GM23338 (cell line): ENCODE results near the gene ZNF8. TPM values are rescaled to one million over a fixed set of nuclear protein-coding genes. Genes with fewer than 3 reads are reported as not detected.

Experiments
- ATAC-seq: fragments of 200-7000 bp; cut with Tn5 transposase; 3 replicates; pipeline ENCODE4 v1.9.1; 2020
- DNase-seq: peaks from one replicate; pipeline ENCODE4 v3.0.0-alpha.2; 2015; ENCODE audit warnings: low spot score
- H2AFZ ChIP-seq: fragments of 200-600 bp; sonication (generic); 2 replicates; pipeline ENCODE4 v1.8.0; 2016; ENCODE audit warnings: antibody characterized with exemption, mild to moderate bottlenecking, moderate library complexity
- H3F3A ChIP-seq: fragments of 200-600 bp; sonication (generic); replicated peaks from 2 replicates; pipeline ENCODE4 v1.8.0; 2017; ENCODE audit warnings: antibody characterized with exemption, mixed run types, low read depth
- H3K27ac ChIP-seq: fragments of 200-600 bp; sonication (generic); 2 replicates; pipeline ENCODE4 v1.6.1; 2016; ENCODE audit warnings: low read depth
- H3K27me3 ChIP-seq: fragments of 200-600 bp; sonication (generic); 2 replicates; pipeline ENCODE4 v1.8.0; 2016; ENCODE audit warnings: mild to moderate bottlenecking, mixed run types, moderate library complexity; ENCODE audit not compliant: insufficient read depth
- H3K36me3 ChIP-seq: fragments of 200-600 bp; sonication (generic); 2 replicates; pipeline ENCODE4 v1.8.0; 2016; ENCODE audit warnings: mild to moderate bottlenecking; ENCODE audit not compliant: insufficient read depth
- H3K4me1 ChIP-seq: fragments of 200-600 bp; sonication (generic); 2 replicates; pipeline ENCODE4 v1.8.0; 2016; ENCODE audit warnings: mild to moderate bottlenecking, moderate library complexity; ENCODE audit not compliant: insufficient read depth
- H3K4me2 ChIP-seq: fragments of 200-600 bp; sonication (generic); 2 replicates; pipeline ENCODE4 v1.7.1; 2017; ENCODE audit warnings: mixed run types
- H3K4me3 ChIP-seq: fragments of 200-600 bp; sonication (generic); 2 replicates; pipeline ENCODE4 v1.6.1; 2016; ENCODE audit warnings: mixed run types
- H3K79me2 ChIP-seq: fragments of 200-600 bp; sonication (generic); replicated peaks from 2 replicates; pipeline ENCODE4 v1.8.0; 2017; ENCODE audit warnings: mild to moderate bottlenecking; ENCODE audit not compliant: insufficient read depth
- H3K9me2 ChIP-seq: fragments of 200-600 bp; sonication (generic); 2 replicates; pipeline ENCODE4 v1.8.0; 2017; ENCODE audit not compliant: insufficient read depth
- H4K20me1 ChIP-seq: fragments of 200-600 bp; sonication (generic); replicated peaks from 2 replicates; pipeline ENCODE4 v1.8.0; 2017; ENCODE audit warnings: mild to moderate bottlenecking; ENCODE audit not compliant: insufficient read depth
- H3K27ac Mint-ChIP-seq: 2 replicates; pipeline ENCODE4 v1.8.0; 2020; ENCODE audit warnings: inconsistent platforms, mild to moderate bottlenecking, moderate library complexity, mixed read lengths
- H3K27me3 Mint-ChIP-seq: 3 replicates; pipeline ENCODE4 v1.8.0; 2022; ENCODE audit warnings: low read depth, mild to moderate bottlenecking, moderate library complexity, mixed read lengths, inconsistent platforms; ENCODE audit not compliant: insufficient read depth, poor library complexity
- H3K36me3 Mint-ChIP-seq: 3 replicates; pipeline ENCODE4 v1.8.0; 2021; ENCODE audit warnings: low read depth, mild to moderate bottlenecking, inconsistent platforms, moderate library complexity, mixed read lengths
- H3K4me1 Mint-ChIP-seq: 3 replicates; pipeline ENCODE4 v1.8.0; 2020; ENCODE audit warnings: mild to moderate bottlenecking, inconsistent platforms, mixed read lengths
- H3K4me3 Mint-ChIP-seq: 3 replicates; pipeline ENCODE4 v1.8.0; 2021; ENCODE audit warnings: moderate library complexity, mild to moderate bottlenecking, inconsistent platforms, mixed read lengths
- H3K9me3 Mint-ChIP-seq: 3 replicates; pipeline ENCODE4 v1.8.0; 2020; ENCODE audit warnings: moderate library complexity, mild to moderate bottlenecking, inconsistent platforms, mixed read lengths
- CREB1 ChIP-seq: fragments of 250-450 bp; sonication (Bioruptor Pico); IDR thresholded peaks from 2 replicates; pipeline ENCODE4 v1.5.0; 2020; ENCODE audit warnings: low read depth, mild to moderate bottlenecking, moderate library complexity
- CTCF ChIP-seq, 2 experiments: fragments of 200-600 bp in 1 of 2; sonication (generic) in 1 of 2; conservative IDR thresholded peaks; 2 replicates each; pipeline versions ENCODE4 v1.5.1 to v1.6.1; 2016 to 2017; ENCODE audit warnings: antibody characterized with exemption in 2 of 2, low read depth in 2 of 2, mild to moderate bottlenecking in 2 of 2, moderate library complexity in 1 of 2
- ETS1 ChIP-seq: IDR thresholded peaks from 2 replicates; pipeline ENCODE4 v1.6.1; 2016; ENCODE audit warnings: antibody characterized with exemption
- EZH2 ChIP-seq: fragments of 200-600 bp; sonication (generic); IDR thresholded peaks from one replicate; pipeline ENCODE4 v1.8.0; 2017; ENCODE audit warnings: antibody characterized with exemption, mild to moderate bottlenecking, low read depth; ENCODE audit not compliant: unreplicated experiment
- EZH2phosphoT487 ChIP-seq: fragments of 200-600 bp; sonication (generic); IDR thresholded peaks from one replicate; pipeline ENCODE4 v1.8.1; 2018; ENCODE audit warnings: antibody characterized with exemption; ENCODE audit not compliant: unreplicated experiment
- JUNB ChIP-seq: IDR thresholded peaks from one replicate; pipeline ENCODE4 v1.6.1; 2016; ENCODE audit warnings: antibody characterized with exemption; ENCODE audit not compliant: unreplicated experiment
- NANOG ChIP-seq: IDR thresholded peaks from 2 replicates; pipeline ENCODE4 v1.6.1; 2016; ENCODE audit warnings: antibody characterized with exemption, borderline replicate concordance
- POLR2AphosphoS5 ChIP-seq: IDR thresholded peaks from 2 replicates; pipeline ENCODE4 v1.6.1; 2016; ENCODE audit warnings: antibody characterized with exemption, low read depth
- REST ChIP-seq: IDR thresholded peaks from one replicate; pipeline ENCODE4 v1.6.1; 2018; ENCODE audit warnings: antibody characterized with exemption; ENCODE audit not compliant: unreplicated experiment
- STAT1 ChIP-seq: IDR thresholded peaks from one replicate; pipeline ENCODE4 v1.6.1; 2016; ENCODE audit warnings: antibody characterized with exemption; ENCODE audit not compliant: unreplicated experiment
- ZNF114 ChIP-seq: fragments of 250-450 bp; sonication (Bioruptor Pico); IDR thresholded peaks from 2 replicates; pipeline ENCODE4 v1.5.0; 2020; ENCODE audit warnings: mild to moderate bottlenecking, moderate library complexity
- ZNF331 ChIP-seq: fragments of 250-450 bp; sonication (Bioruptor Pico); IDR thresholded peaks from 2 replicates; pipeline ENCODE4 v1.5.0; 2020; ENCODE audit warnings: low read depth, mild to moderate bottlenecking, moderate library complexity
- ZNF462 ChIP-seq: fragments of 250-450 bp; sonication (Bioruptor Pico); IDR thresholded peaks from 2 replicates; pipeline ENCODE4 v1.5.0; 2020; ENCODE audit warnings: mild to moderate bottlenecking, moderate library complexity
- polyA plus RNA-seq: library from polyadenylated mRNA; unstranded; fragments of >200 nt; fragmentation: Nextera tagmentation; extraction: Ambion mirVana; gene quantifications from 2 replicates; pipeline ENCODE4 v1.2.1, GENCODE V29; 2016
- total RNA-seq: library from RNA; depleted of rRNA; stranded (reverse); fragments of >200 nt; shearing (Covaris generic); gene quantifications from 2 replicates; pipeline ENCODE4 v1.2.3, GENCODE V29; 2014

The ZNF8 gene
- total and polyA plus RNA-seq, 2 experiments from 2014 or later = 4.3 to 30.3 TPM

GRCh38 chr19:58279925-58280316 lies 1.2 kb downstream of the ZNF8 start:
- H3K36me3 Mint-ChIP-seq = peaks cover 51% of the 10 kb centered on the region

More at GRCh38 chr19:58279925-58280316, 1.2 kb downstream of the ZNF8 start:
- H3K9me2 ChIP-seq = no peaks in the 10 kb centered on the region
- H3K4me2 ChIP-seq = peak overlapping the region; percentile 98
- no peak overlapping the region for H2AFZ ChIP-seq
- peaks cover 51% of the 10 kb centered on the region for H4K20me1 ChIP-seq
- no peaks in the 10 kb centered on the region for H3K27me3 ChIP-seq
- no peak overlapping the region for H3K27ac ChIP-seq
- H3K4me3 Mint-ChIP-seq = peak overlapping the region; percentile 94
- no peak for TF ChIP-seq NANOG
- no peak for TF ChIP-seq CREB1 (CRISPR knock-in tag)
- TF ChIP-seq REST = no peak
- no peak for TF ChIP-seq ZNF331
- no peak for TF ChIP-seq JUNB
- TF ChIP-seq ETS1 = no peak
- TF ChIP-seq EZH2 = no peak
- no peak for TF ChIP-seq EZH2phosphoT487
- no peak for TF ChIP-seq POLR2AphosphoS5
- TF ChIP-seq ZNF114 (CRISPR knock-in tag) = no peak
- no peak for TF ChIP-seq STAT1
- no peak for TF ChIP-seq CTCF (conservative IDR thresholded peaks at IDR 0.05; ENCODE audit: low read depth in 2 of 2)
- TF ChIP-seq ZNF462 (CRISPR knock-in tag) = no peak
- peaks cover 21% of the 10 kb centered on the region for H3K4me1 Mint-ChIP-seq
- peak overlapping the region; percentile 73 for H3K4me3 ChIP-seq
- DNase-seq = no peak
- H3K9me3 Mint-ChIP-seq = no peaks in the 10 kb centered on the region
- 0 out of 2 replicates have a peak, but pooled peaks cover 4% of the 10 kb centered on the region for H3F3A ChIP-seq
- no peak for ATAC-seq
- H3K27me3 Mint-ChIP-seq = peaks cover 14% of the 10 kb centered on the region
- peaks cover 18% of the 10 kb centered on the region for H3K4me1 ChIP-seq
- peaks cover 5% of the 10 kb centered on the region; the same call in 1 of the 2 replicates for H3K36me3 ChIP-seq
- H3K79me2 ChIP-seq = peaks cover 75% of the 10 kb centered on the region
- H3K27ac Mint-ChIP-seq = peak overlapping the region; percentile 98; the same call in 1 of the 2 replicates
